Nephron (organoid): ENCODE results near the gene HOXC11.

ENCODE experiments used
- H3K27ac Mint-ChIP-seq, 3 experiments: 2 replicates each; pipeline ENCODE4 v1.8.0; 2020; ENCODE audit warnings: mixed read lengths in 3 of 3, mild to moderate bottlenecking in 2 of 3, moderate library complexity in 1 of 3
- H3K27me3 Mint-ChIP-seq: 2 replicates; pipeline ENCODE4 v1.8.0; 2021; ENCODE audit warnings: low read depth, mild to moderate bottlenecking, moderate library complexity, mixed read lengths
- H3K36me3 Mint-ChIP-seq: 2 replicates; pipeline ENCODE4 v1.8.0; 2020; ENCODE audit warnings: low read depth, mixed read lengths
- H3K4me1 Mint-ChIP-seq: 2 replicates; pipeline ENCODE4 v1.8.0; 2020; ENCODE audit warnings: mixed read lengths
- H3K4me3 Mint-ChIP-seq, 3 experiments: 2 replicates each; pipeline ENCODE4 v1.8.0; 2020; ENCODE audit warnings: mild to moderate bottlenecking in 3 of 3, mixed read lengths in 3 of 3, moderate library complexity in 2 of 3
- H3K9me3 Mint-ChIP-seq: 2 replicates; pipeline ENCODE4 v1.8.0; 2020; ENCODE audit warnings: mixed read lengths
- TF ChIP-seq, protein P1 (sequence below), 3 experiments: fragments of 200-600 bp; sonication (generic); IDR thresholded peaks; one replicate each; pipeline ENCODE4 v1.5.0; 2021; ENCODE audit warnings: antibody characterized with exemption in 3 of 3; ENCODE audit not compliant: unreplicated experiment in 3 of 3

HOXC11 gene

DNA sequence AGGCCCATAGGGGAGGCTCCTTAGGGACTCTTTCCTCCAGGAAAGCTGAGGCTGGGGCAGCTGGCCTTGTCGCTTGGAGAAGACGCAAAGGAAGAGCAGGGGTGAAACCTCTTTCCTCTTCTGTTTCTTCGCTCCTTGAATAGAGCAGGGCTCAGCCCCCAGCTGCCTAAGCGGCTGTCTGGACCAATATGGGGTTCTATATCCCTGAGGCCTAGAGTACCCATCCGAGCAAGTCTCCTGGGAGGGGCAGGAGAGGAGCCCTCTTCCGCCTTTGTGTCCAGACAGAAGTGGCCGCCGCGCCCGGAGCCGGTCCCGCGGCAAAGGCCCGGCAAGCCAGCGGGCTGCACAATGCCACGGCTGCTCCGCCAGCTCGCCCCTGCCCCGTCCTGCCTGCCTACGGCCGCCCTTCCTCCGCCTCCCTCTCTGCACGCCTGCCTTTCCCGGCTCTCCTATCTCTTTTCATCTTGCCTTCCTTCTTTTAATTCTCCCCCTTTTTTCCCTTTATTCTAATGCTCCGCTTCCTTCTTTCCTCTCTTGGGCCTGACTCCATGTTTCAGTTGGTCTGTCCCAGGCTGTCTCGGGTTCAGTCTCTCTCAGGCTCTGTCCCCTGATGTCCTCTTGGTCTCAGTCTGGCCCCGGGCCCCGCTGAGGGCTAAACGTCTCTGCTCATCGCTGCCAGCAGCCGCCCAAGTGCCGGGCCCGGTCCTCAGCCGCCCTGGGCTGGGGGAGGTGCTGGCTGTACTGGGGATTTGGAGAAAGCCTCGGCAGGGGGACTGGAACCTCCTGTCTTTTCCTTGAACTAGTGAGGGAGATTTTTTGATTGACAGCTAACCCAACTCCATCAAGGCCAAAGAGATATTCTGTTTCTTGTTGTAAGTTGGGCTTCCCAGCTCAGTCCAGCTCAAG lies 24.5 kb downstream of the HOXC11 start:
- H3K4me1 Mint-ChIP-seq = peaks cover 58% of the 10 kb centered on the region
- TF ChIP-seq, protein P1, sequence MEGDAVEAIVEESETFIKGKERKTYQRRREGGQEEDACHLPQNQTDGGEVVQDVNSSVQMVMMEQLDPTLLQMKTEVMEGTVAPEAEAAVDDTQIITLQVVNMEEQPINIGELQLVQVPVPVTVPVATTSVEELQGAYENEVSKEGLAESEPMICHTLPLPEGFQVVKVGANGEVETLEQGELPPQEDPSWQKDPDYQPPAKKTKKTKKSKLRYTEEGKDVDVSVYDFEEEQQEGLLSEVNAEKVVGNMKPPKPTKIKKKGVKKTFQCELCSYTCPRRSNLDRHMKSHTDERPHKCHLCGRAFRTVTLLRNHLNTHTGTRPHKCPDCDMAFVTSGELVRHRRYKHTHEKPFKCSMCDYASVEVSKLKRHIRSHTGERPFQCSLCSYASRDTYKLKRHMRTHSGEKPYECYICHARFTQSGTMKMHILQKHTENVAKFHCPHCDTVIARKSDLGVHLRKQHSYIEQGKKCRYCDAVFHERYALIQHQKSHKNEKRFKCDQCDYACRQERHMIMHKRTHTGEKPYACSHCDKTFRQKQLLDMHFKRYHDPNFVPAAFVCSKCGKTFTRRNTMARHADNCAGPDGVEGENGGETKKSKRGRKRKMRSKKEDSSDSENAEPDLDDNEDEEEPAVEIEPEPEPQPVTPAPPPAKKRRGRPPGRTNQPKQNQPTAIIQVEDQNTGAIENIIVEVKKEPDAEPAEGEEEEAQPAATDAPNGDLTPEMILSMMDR (IDR thresholded peaks at IDR 0.05; ENCODE audit: unreplicated experiment in 3 of 3) = no peak
- peaks cover 24% of the 10 kb centered on the region for H3K36me3 Mint-ChIP-seq
- peak overlapping the region; percentile 95 to 99 (median 96) for H3K4me3 Mint-ChIP-seq
- H3K27me3 Mint-ChIP-seq = peaks cover 46% of the 10 kb centered on the region
- no peaks in the 10 kb centered on the region for H3K9me3 Mint-ChIP-seq
- H3K27ac Mint-ChIP-seq = peak overlapping the region; percentile 95 to 100 (median 100)

DNA sequence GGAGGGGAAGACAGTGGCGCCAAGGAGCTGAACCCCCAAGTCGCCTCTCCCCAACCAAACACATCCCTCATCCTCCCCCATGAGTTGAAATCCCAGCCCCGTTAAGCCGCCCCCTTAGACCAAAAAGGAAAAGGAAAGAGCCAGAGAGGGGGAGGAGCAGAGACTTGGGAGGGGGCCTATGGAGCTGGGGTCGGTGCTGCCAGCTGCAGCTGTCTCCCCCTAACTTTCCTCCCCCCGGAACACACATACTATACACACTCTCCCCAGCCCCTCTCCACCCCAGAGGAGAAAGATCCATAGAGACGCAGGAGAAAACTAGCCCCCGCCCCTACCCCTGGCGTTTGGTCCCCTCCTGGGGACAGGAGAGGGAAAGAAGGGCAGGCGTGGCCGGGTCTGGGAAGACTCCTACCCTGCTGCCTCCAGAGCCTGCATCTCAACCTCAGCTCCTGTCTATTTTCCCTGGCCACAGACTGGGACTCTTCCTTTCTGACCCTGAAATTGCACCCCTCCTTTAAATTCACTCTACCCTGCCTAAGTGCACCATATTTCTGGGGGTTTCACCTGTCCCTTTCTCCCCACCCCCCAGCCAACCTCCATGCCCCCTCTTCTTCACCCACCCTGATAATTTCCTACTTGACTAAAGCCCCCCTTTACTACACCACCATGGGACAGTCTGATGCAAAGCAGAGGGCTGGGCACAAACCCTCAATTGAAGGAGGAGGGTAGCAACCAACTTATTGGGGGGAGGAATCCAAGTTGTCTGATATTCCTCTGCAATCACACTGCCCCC lies 25.4 kb downstream of the HOXC11 start:
- peaks cover 60% of the 10 kb centered on the region for H3K4me1 Mint-ChIP-seq
- peak overlapping the region; percentile 95 to 99 (median 96) for H3K4me3 Mint-ChIP-seq
- TF ChIP-seq, protein P1 (IDR thresholded peaks at IDR 0.05; ENCODE audit: unreplicated experiment in 3 of 3) = no peak
- H3K27me3 Mint-ChIP-seq = peaks cover 44% of the 10 kb centered on the region
- H3K9me3 Mint-ChIP-seq = no peaks in the 10 kb centered on the region
- peak overlapping the region; percentile 95 to 100 (median 100) for H3K27ac Mint-ChIP-seq
- H3K36me3 Mint-ChIP-seq = peaks cover 31% of the 10 kb centered on the region

DNA sequence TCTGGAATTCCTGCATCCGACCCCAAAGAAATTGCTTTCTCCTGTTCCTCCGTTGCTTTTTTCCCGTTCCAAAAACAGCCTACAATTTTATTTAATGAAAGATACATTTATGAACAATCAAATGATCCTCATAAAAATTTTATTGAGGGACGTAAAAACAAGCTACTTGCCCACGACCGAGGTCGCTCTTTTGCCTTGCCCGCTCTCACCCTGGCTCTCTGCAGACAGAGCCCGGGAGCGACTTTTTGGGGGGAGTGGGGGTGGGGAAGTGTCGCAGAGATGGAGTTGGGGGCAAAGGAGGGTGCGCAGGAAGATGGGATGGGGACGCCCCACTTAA lies 25.9 kb downstream of the HOXC11 start:
- TF ChIP-seq, protein P1 (IDR thresholded peaks at IDR 0.05; ENCODE audit: unreplicated experiment in 3 of 3) = no peak
- Mint-ChIP-seq H3K27me3 (peaks cover 44% of the 10 kb centered on the region), H3K4me3 (peak overlapping the region; percentile 95 to 99 (median 96)), H3K4me1 (peaks cover 60% of the 10 kb centered on the region), H3K36me3 (peaks cover 31% of the 10 kb centered on the region), H3K27ac (peak overlapping the region; percentile 95 to 100 (median 100)), H3K9me3 (no peaks in the 10 kb centered on the region)

DNA sequence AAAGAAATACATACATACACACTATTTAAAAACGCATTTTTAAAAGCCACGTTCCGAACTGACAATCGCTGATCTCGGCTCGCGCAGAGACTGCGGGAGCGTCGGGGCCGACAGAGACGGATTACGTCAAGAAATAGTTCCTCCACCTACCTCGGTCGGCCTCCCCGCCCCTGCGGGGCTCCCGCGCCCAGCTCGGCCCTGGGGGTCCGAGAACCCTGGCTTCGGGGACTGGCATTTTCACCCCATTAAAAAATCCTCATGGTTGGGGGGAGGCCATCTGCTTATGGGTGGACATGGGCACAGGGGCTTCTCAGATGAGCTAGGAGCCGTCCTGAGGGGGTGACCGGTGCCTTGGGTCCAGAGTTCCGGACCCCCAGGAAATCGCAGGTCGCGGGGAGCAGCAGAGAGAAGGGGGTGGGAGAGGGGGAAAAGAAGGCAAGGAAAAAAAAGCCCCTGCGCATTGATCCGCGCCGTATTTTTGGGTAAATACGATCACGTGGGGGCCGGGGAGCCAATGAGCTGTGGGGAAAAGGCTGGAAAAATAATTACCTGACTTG lies 26.7 kb downstream of the HOXC11 start:
- peaks cover 41% of the 10 kb centered on the region for H3K27me3 Mint-ChIP-seq
- peak overlapping the region; percentile 95 to 99 (median 96) for H3K4me3 Mint-ChIP-seq
- peak overlapping the region; percentile 95 to 100 (median 100) for H3K27ac Mint-ChIP-seq
- TF ChIP-seq, protein P1 (IDR thresholded peaks at IDR 0.05; ENCODE audit: unreplicated experiment in 3 of 3) = peak in 1 of 3 experiments; percentile 10
- no peaks in the 10 kb centered on the region for H3K9me3 Mint-ChIP-seq
- H3K36me3 Mint-ChIP-seq = peaks cover 28% of the 10 kb centered on the region
- H3K4me1 Mint-ChIP-seq = peaks cover 63% of the 10 kb centered on the region

DNA sequence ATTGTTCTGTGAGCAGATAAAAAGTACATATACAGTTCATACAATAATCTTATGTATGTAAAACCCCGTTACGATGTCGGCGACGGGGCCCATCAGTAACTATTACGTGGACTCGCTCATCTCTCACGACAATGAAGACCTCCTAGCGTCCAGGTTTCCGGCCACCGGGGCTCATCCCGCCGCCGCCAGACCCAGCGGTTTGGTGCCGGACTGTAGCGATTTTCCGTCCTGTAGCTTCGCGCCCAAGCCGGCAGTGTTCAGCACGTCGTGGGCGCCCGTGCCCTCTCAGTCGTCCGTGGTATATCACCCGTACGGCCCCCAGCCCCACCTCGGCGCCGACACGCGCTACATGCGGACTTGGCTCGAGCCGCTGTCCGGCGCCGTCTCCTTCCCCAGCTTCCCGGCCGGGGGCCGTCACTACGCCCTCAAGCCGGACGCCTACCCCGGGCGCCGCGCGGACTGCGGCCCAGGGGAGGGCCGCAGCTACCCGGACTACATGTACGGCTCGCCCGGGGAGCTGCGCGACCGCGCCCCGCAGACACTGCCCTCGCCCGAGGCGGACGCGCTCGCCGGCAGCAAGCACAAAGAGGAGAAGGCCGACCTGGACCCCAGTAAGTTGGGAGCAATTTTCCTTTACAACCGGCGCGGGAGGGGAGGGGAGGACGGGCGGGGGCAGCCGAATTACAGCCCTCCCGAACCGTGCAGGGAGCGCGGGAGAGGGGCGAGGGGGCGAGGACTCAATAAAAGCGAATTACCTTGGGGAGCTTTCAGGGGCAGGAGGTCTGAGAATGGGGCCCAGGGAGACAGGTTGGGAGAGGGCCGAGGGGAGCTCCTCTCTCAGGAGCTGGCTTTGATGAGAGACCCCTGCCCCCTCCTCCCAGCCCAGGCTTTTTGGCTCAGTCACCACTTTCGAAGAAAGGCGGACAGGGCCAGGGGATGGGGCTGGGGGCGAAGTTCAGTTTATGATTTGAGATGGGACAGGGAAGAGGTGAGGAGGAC lies 27.5 kb downstream of the HOXC11 start, which contains the start of gene HOXC9:
Gene HOXC9 (plus strand): TSS at position 46 of the 999 bp plus-strand sequence. CDS start 28 bp downstream, at position 74.
- peaks cover 39% of the 10 kb centered on the region for H3K27me3 Mint-ChIP-seq
- H3K9me3 Mint-ChIP-seq = no peaks in the 10 kb centered on the region
- peaks cover 64% of the 10 kb centered on the region for H3K4me1 Mint-ChIP-seq
- TF ChIP-seq, protein P1 (IDR thresholded peaks at IDR 0.05; ENCODE audit: unreplicated experiment in 3 of 3) = no peak
- peaks cover 24% of the 10 kb centered on the region for H3K36me3 Mint-ChIP-seq
- H3K27ac Mint-ChIP-seq = peak within 1 kb of the TSS; percentile 95 to 100 (median 100)
- H3K4me3 Mint-ChIP-seq = peak within 1 kb of the TSS; percentile 95 to 99 (median 96)
